Measurements from ENCODE around the gene AQP1. TPM values are rescaled to one million over a fixed set of nuclear protein-coding genes. Genes with fewer than 3 reads are reported as not detected.

AQP1 gene
- polyA plus RNA-seq, 2 of the 4 experiments (the other 2 are of a cell fraction): 0.49 to 0.58 TPM

GRCh38 chr7:30936650-30937245, 25.1 kb downstream of the AQP1 start (continued):
- no peak for TF ChIP-seq REST (IDR thresholded peaks at IDR 0.05)
- TF ChIP-seq CHD2 (IDR thresholded peaks at IDR 0.05; ENCODE audit: low read length, partially characterized antibody): no peak
- no peak for TF ChIP-seq POLR2AphosphoS2 (conservative IDR thresholded peaks at IDR 0.05; ENCODE audit: low read length)
- TF ChIP-seq ZC3H11A (IDR thresholded peaks at IDR 0.05): no peak

- FAIRE-seq: no peak
- Histone ChIP-seq H3K9me3 (0 out of 3 replicates have a peak, but pooled peaks cover 6% of the 10 kb centered on the region), H3K4me2 (no peak overlapping the region), H3K27ac (no peak overlapping the region), H3K4me1 (0 out of 3 replicates have a peak, but pooled peaks cover 3% of the 10 kb centered on the region), H3K4me3 (no peak overlapping the region)
- WGBS (ENCODE audit: missing lambda C conversion rate): 26% methylated on average over 3 of the region's 3 CpGs
- no peak for ATAC-seq
- ChIA-PET CTCF (interaction anchor here (0.8 to 2.5 kb wide), 9 partner anchors 15 to 185 kb away, joined by 3 to 11 read pairs (median 7); no protein-coding TSS in a partner anchor), POLR2A (no interaction called here)
- no peak for TF ChIP-seq HOXB5 (CRISPR knock-in tag; IDR thresholded peaks at IDR 0.05)
- TF ChIP-seq CHD2 (IDR thresholded peaks at IDR 0.05; ENCODE audit: low read length, partially characterized antibody): no peak
- no peak for TF ChIP-seq ZNF302 (CRISPR knock-in tag; IDR thresholded peaks at IDR 0.05)
- TF ChIP-seq FOSL2 (IDR thresholded peaks at IDR 0.05): no peak
- no peak for TF ChIP-seq FOSL2 (CRISPR knock-in tag; IDR thresholded peaks at IDR 0.05)
- TF ChIP-seq RARB (CRISPR knock-in tag; IDR thresholded peaks at IDR 0.05): no peak
- no peak for TF ChIP-seq HMGXB4 (CRISPR knock-in tag; IDR thresholded peaks at IDR 0.05; ENCODE audit: borderline replicate concordance)
- DNase-seq (ENCODE audit: low read depth in 1 of 2, low spot score in 1 of 2): no peak
Observed at GRCh38 chr7:30937416-30937815, 25.8 kb downstream of the AQP1 start.

GRCh38 chr7:30938435-30939316, 27.0 kb downstream of the AQP1 start:
- H3K9me3 ChIP-seq: peaks cover 6% of the 10 kb centered on the region; the same call in 1 of the 3 replicates
- H3K4me2 ChIP-seq: peak overlapping the region; percentile 71
- ChIA-PET POLR2A (no interaction called here), CTCF (interaction anchor here (0.6 to 2.5 kb wide), 60 partner anchors 10 to 543 kb away, joined by 3 to 37 read pairs (median 4); partner anchors contain the start of genes AQP1 and GHRHR)
- peak overlapping the region in 1 of 2 experiments; percentile 46; a peak in 1 of 6 replicates for H3K27ac ChIP-seq
- WGBS (ENCODE audit: missing lambda C conversion rate): 15% methylated on average over 19 of the region's 25 CpGs
- ATAC-seq: peak; percentile 85 to 96
- 0 out of 3 replicates have a peak, but pooled peaks cover 3% of the 10 kb centered on the region for H3K4me1 ChIP-seq
- TF ChIP-seq HEYL (CRISPR knock-in tag; IDR thresholded peaks at IDR 0.05) (no peak), SMC3 (IDR thresholded peaks at IDR 0.05) (peak; percentile 73), RAD21 (conservative IDR thresholded peaks at IDR 0.05 in 1 of 2, IDR thresholded peaks at IDR 0.05 in 1 of 2) (peak; percentile 50 to 52), CTCF (IDR thresholded peaks at IDR 0.05) (peak; percentile 84), CEBPB (IDR thresholded peaks at IDR 0.05) (peak in 1 of 2 experiments; percentile 50; a peak in 1 of 4 replicates), BHLHE40 (IDR thresholded peaks at IDR 0.05; ENCODE audit: low read depth, low read length) (no peak)
- peak; percentile 81 to 88 for DNase-seq (ENCODE audit: low read depth in 1 of 2, low spot score in 1 of 2)
- peak; percentile 46 for FAIRE-seq
- H3K4me3 ChIP-seq: 0 out of 3 replicates have a peak overlapping the region, but pooled peaks have one; percentile 8

All from A549 (cell line).